Chondrocyte (in vitro differentiated cells): ENCODE results near the gene MYLK. TPM values are rescaled to one million over a fixed set of nuclear protein-coding genes. Genes with fewer than 3 reads are reported as not detected.

ENCODE experiments used
- DNase-seq: peaks from one replicate; pipeline ENCODE4 v3.0.0; 2021; ENCODE audit warnings: mixed read lengths, low spot score
- H3K27ac Mint-ChIP-seq: one replicate; pipeline ENCODE4 v1.8.0; 2021; ENCODE audit warnings: mild to moderate bottlenecking, moderate library complexity, mixed read lengths; ENCODE audit not compliant: unreplicated experiment
- H3K27me3 Mint-ChIP-seq: 2 replicates; pipeline ENCODE4 v1.8.0; 2021; ENCODE audit warnings: low read depth, mixed read lengths
- H3K36me3 Mint-ChIP-seq: 2 replicates; pipeline ENCODE4 v1.8.0; 2021; ENCODE audit warnings: low read depth, mixed read lengths
- H3K4me1 Mint-ChIP-seq: 2 replicates; pipeline ENCODE4 v1.8.0; 2021; ENCODE audit warnings: low read depth, mild to moderate bottlenecking, mixed read lengths
- H3K4me3 Mint-ChIP-seq: one replicate; pipeline ENCODE4 v1.8.0; 2021; ENCODE audit warnings: mild to moderate bottlenecking, moderate library complexity, mixed read lengths; ENCODE audit not compliant: unreplicated experiment
- H3K9me3 Mint-ChIP-seq: 2 replicates; pipeline ENCODE4 v1.8.0; 2021; ENCODE audit warnings: low read depth, mixed read lengths
- CTCF ChIP-seq: fragments of 200-600 bp; sonication (generic); IDR thresholded peaks from 2 replicates; pipeline ENCODE4 v1.5.0; 2021; ENCODE audit warnings: antibody characterized with exemption, mild to moderate bottlenecking, moderate library complexity
- total RNA-seq: library from RNA; stranded (reverse); gene quantifications from 3 replicates; pipeline ENCODE4 v1.2.1, GENCODE V29; 2021

Gene MYLK
- total RNA-seq, 1 donor from 2014 or later: 405 TPM

- H3K4me1 Mint-ChIP-seq: peaks cover 19% of the 10 kb centered on the region
- no peaks in the 10 kb centered on the region for H3K9me3 Mint-ChIP-seq
- peak overlapping the region; percentile 72 for H3K27ac Mint-ChIP-seq
- no peak for DNase-seq
- no peak for TF ChIP-seq CTCF
- H3K27me3 Mint-ChIP-seq: no peaks in the 10 kb centered on the region
- H3K36me3 Mint-ChIP-seq: peaks cover 2% of the 10 kb centered on the region
- no peak overlapping the region for H3K4me3 Mint-ChIP-seq
Measured at GRCh38 chr3:123780656-123781055, 103.5 kb downstream of the MYLK start.

- no peak for TF ChIP-seq CTCF
- no peak overlapping the region for H3K4me3 Mint-ChIP-seq
- DNase-seq: no peak
- peaks cover 2% of the 10 kb centered on the region for H3K36me3 Mint-ChIP-seq
- peaks cover 19% of the 10 kb centered on the region for H3K4me1 Mint-ChIP-seq
- H3K27ac Mint-ChIP-seq: no peak overlapping the region
- H3K27me3 Mint-ChIP-seq: no peaks in the 10 kb centered on the region
- no peaks in the 10 kb centered on the region for H3K9me3 Mint-ChIP-seq
Measured at GRCh38 chr3:123779655-123780231, 104.4 kb downstream of the MYLK start.

GRCh38 chr3:123778991-123779622 lies 105.0 kb downstream of the MYLK start:
- H3K27ac Mint-ChIP-seq: no peak overlapping the region
- H3K4me1 Mint-ChIP-seq: peaks cover 21% of the 10 kb centered on the region
- H3K27me3 Mint-ChIP-seq: no peaks in the 10 kb centered on the region
- peaks cover 2% of the 10 kb centered on the region for H3K36me3 Mint-ChIP-seq
- no peaks in the 10 kb centered on the region for H3K9me3 Mint-ChIP-seq
- no peak for TF ChIP-seq CTCF
- no peak overlapping the region for H3K4me3 Mint-ChIP-seq
- no peak for DNase-seq

- no peak for TF ChIP-seq CTCF
- H3K27me3 Mint-ChIP-seq: no peaks in the 10 kb centered on the region
- no peak for DNase-seq
- H3K27ac Mint-ChIP-seq: no peak overlapping the region
- H3K9me3 Mint-ChIP-seq: no peaks in the 10 kb centered on the region
- H3K4me3 Mint-ChIP-seq: no peak overlapping the region
- H3K4me1 Mint-ChIP-seq: peaks cover 27% of the 10 kb centered on the region
- H3K36me3 Mint-ChIP-seq: peaks cover 2% of the 10 kb centered on the region
Measured at GRCh38 chr3:123778525-123778924, 105.6 kb downstream of the MYLK start.

- TF ChIP-seq CTCF: no peak
- no peaks in the 10 kb centered on the region for H3K27me3 Mint-ChIP-seq
- H3K27ac Mint-ChIP-seq: no peak overlapping the region
- peaks cover 2% of the 10 kb centered on the region for H3K36me3 Mint-ChIP-seq
- H3K4me1 Mint-ChIP-seq: peaks cover 15% of the 10 kb centered on the region
- H3K9me3 Mint-ChIP-seq: no peaks in the 10 kb centered on the region
- no peak overlapping the region for H3K4me3 Mint-ChIP-seq
- no peak for DNase-seq
Measured at GRCh38 chr3:123776071-123776782, 107.9 kb downstream of the MYLK start.
